ENCODE measurements around the gene ERFL.
"Not testable (repeated sequence)": the region's sequence is repeated elsewhere in the genome, so short reads cannot be mapped to it uniquely, and the experiment has no call there.

Gene ERFL

GRCh38 chr19:41941410-41942202, 13.4 kb upstream of the ERFL start:
- no peak for DNase-seq (ENCODE audit: low read depth in 2 of 2)

DNA sequence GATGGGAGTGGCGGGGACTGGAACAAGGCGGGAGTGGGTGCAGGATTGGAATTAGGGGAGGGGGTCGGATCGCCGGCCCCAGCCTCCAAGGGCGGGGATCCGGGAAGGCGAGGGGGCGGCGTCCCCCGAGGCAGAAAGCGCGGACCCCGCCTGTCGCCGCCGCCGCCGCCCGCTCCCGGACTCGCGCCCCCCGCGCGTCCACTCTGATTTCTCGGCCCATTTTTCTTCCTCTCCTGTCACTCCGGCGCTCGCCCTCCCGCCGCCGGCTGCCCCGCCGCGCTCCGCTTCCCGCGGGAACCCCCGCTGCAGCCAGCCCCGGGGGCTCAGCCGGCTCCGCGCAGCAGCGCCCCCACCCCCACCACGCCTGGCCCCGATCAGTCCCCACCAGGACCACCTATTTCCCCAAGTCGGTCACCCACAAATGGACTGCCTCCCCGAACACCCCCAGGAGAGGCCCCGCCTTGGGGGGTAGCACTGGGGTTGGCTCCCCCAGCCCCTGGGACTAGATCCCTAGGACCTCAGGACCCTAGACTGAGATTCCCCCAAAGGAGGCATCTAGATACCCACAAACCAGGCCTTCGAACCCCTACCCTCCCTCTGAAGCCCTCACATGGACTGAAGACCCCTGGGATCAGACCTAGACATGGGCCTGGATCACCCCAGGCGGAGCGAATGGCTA, 12.6 kb upstream of the ERFL start:
- no peak for DNase-seq (ENCODE audit: low read depth in 2 of 2)

- no peak for DNase-seq (ENCODE audit: low read depth in 2 of 2)
Observed at GRCh38 chr19:41939861-41940730, 11.8 kb upstream of the ERFL start.

DNA sequence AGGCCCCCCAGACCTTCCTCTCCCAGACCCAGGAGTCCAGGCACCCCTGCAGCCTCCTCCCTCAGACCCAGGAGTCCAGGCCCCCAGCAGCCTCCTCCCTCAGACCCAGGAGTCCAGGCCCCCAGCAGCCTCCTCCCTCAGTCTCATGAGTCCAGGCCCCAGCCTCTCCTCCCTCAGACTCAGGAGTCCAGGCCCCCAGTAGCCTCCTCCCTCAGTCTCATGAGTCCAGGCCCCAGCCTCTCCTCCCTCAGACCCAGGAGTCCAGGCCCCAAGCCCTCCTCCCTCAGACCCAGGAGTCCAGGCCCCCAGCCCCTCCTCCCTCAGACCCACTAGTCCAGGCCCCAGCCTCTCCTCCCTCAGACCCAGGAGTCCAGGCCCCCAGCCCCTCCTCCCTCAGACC, 11.0 kb upstream of the ERFL start:
- not testable (repeated sequence) for DNase-seq (ENCODE audit: low read depth in 2 of 2)

DNA sequence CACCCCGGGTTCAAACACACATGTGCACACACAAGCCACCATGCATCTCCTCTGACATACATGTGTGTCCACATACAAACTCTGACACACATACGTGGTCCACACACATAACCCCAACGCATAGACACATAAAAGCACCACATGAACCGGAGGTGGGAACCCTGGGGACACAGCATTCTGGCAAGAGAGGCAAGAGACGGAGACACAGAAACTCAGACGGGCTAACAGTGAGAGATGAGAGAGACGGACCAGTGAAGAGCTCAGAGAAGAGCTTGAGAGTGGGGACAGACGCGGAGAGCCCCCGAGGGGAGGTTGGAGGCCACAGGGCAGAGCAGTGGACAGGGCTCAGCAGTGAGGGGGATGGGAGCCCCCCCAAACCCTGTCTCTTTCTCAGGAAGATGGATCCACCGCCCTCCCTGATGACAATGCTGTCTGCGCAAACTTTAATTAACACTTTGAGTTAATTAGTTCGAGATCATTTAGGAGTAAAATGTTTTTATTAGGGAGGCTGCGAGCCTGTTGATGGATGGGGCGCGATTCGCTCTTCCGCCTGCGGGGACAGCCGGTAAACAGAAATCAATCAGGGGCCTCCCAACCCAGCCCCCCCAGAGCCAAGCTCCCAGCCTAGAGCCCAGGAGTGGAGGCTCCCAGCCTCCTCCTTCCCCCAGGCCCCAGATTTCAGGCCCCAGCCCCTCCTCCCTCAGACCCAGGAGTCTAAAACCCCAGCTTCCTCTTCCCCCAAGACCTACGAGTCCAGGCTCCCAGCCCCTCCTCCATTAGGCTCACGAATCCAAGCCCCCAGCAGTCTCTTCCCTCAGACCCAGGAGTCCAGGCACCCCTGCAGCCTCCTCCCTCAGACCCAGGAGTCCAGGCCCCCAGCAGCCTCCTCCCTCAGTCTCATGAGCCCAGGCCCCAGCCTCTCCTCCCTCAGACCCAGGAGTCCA, 9.5 kb upstream of the ERFL start:
- DNase-seq (ENCODE audit: low read depth in 2 of 2): no peak

GRCh38 chr19:41936961-41937360, 8.7 kb upstream of the ERFL start:
- no peak for DNase-seq (ENCODE audit: low read depth in 2 of 2)

DNA sequence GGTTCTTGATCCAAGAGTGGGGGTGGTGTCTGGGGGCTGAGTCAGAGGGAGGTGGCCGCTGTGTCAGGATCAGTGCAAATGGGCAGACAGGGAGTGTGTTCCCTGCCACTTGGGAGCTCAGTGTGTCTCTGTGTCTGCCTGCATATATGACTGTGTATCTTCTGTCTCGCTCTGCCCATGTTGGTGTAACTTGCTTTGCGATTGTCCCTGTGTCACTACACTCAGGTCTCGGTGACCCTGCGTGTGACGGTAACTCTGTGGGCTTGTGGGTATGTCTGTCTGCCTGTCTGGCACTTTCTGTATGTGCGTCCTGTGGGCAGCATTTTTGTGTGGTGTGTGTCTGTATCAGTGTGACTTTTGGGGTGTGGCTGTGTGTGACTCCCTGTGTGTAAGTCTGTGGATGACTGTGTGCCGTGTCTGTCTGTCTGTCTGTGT, 8.2 kb upstream of the ERFL start:
- DNase-seq (ENCODE audit: low read depth in 2 of 2): no peak

DNA sequence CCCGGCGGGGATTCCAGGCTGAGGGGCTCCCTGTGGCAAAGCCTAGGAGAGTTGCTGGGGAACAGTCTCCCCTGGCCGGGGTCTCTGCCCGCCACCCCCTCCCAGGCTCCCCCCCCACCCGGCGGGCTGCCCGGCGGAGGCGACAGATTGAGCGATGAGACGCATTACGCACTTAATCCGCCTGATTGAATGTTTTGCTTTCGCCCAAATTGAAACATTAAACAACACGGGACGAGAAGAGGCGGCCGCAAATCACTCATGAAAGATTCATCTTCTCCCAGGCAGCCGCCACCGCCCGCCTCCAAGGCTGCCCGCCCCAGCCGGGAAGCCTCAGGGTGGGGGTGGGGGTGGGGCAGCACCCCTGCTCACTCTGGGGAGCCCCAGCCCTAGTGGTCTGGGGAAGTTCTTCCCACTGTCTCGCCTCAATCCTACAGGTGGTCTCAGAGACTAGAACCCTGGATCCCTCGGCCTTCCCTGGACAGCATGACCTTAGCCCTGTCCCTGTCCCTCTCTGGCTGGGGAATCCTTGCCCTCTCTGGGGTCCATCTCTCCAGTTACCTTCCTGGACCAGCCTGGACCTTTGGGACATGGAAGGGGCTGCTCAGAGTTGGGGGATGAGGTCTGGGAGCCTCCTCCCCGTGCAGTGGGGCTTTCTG, 7.6 kb upstream of the ERFL start:
- no peak for DNase-seq (ENCODE audit: low read depth in 2 of 2)

DNA sequence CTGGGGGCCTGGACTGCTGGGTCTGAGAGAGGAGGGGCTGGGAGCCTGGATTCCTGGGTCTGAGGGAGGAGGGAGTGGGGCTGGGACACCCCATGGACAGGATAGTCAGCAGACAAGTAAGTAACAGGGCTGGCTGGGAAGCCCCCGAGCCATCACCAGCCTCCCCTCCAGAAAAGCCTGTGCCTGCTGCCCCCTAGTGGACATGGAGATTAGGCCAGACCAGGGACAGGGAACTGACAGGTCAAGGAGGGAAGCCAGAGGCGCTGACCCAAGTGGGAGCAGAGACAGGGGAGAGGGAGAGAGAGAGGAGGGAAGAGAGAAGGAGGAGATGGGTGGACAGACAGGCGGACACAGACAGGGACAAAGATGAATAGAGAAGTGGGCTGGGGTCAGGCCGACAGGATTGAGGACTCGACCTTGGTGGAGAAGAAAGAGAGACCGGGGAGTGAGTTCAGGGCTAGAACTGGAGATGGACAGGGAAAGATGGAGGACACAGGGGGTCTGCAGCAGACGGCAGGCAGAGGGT, 6.7 kb upstream of the ERFL start:
- DNase-seq (ENCODE audit: low read depth in 2 of 2): peak in 1 of 2 donors; percentile 70

- no peak for DNase-seq (ENCODE audit: low read depth in 2 of 2)
Observed at GRCh38 chr19:41933693-41934426, 5.6 kb upstream of the ERFL start.

DNA sequence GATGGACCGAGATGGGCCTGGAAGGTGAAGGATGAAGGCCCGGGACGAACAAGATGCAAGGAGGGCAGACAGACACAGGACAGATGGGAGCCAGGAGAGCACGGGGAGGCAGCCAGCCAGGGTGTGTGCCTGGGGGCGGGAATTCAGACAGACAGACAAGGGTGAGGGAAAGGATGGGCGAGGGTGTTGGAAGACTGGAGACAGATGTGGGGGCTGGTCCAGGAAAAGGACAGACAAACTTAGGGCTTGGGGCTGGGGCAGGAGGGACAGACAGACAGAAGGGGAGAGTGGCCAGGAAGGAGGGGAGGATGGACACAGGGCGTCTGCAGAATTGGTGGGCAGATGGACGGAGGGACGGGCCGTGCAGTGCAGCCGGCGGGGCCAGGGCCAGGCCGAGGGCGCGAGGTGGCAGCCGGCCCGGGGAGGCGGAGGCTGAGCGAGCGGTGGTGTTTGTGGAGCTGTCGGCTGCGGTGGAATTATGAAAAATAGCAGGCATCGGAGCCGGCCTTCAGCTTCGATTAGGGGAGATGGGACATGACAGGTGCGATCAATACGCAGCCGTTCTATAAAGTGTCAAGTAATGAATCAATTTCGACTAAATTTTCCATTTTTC, 4.6 kb upstream of the ERFL start:
- no peak for DNase-seq (ENCODE audit: low read depth in 2 of 2)

- no peak for DNase-seq (ENCODE audit: low read depth in 2 of 2)
Observed at GRCh38 chr19:41932259-41932719, 4.0 kb upstream of the ERFL start.

DNA sequence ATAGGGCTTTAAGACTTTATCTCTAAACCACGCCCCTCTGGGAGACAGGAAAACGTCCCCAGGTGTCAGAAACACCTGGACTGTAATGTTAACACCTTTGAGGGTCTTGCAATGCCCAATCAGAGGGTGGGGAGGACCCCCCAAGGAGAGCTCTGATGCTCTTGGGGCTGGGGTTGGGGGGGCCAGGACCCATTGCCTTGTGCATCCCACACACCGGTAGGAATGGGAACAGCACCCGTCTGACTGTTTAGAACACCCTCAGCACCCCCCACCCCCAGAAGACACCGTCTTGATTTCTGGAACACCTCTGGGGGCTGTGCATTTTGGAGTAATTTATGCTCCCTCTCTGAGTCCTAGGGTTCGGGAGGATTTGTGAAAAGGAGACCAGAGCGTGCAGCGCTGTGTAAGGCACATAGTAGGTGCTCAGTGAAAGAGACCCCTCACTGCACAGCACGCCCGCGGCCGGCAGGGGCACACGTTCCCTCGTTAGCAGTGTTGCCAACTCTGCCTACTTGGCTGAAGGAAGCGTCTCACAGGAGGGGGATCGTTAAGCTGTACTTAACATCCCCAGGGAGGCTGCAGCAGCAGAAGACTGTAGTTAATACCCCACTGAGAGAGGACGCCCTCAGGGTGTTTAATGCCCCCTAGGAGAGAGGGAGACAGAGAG, 2.8 kb upstream of the ERFL start:
- no peak for DNase-seq (ENCODE audit: low read depth in 2 of 2)

DNA sequence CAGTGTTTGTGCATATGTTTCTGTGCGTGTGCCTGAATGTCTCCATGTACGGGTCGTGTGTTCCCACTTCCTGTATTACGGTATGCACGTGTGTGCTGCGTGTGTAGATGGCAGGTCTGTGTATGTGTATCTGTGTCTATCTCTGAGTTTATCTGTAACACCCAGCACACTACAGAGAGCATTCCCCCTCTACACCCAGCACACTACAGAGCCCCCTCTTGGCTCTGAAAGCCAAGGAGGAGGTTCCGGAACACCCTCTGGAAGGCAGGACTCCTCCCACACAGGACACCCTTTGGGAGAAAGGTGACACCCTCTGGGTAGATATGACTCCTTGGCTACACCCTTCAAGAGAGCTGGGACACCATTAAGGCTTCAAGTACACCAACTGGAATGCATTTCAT, 2.1 kb upstream of the ERFL start:
- DNase-seq (ENCODE audit: low read depth in 2 of 2): no peak

DNA sequence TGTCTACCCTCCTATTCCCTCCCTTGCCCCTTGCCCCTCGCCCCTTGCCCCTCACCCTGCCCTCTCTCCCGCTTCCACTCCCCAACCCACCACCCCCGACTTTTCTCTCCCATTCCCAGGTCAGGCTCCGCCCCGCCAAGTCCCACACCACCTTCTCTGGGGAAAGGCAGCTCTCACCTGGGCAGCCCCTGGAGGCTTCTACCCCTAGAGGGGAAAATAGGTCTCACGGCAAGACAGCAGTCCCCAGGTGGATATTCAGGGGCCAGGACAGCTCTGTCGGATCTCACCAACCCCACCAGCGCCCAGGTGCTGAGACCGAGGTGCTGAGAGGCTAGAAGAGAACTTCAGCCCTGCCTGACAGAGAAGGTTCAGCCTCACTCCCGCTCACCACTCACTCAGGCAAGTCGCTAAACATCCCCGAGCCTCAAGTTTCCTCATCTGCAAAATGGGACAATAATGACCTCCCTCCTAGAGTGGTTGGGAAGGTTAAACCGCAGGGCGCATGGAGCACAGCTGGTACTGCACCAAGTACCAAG, 1.4 kb upstream of the ERFL start:
- DNase-seq (ENCODE audit: low read depth in 2 of 2): no peak

DNA sequence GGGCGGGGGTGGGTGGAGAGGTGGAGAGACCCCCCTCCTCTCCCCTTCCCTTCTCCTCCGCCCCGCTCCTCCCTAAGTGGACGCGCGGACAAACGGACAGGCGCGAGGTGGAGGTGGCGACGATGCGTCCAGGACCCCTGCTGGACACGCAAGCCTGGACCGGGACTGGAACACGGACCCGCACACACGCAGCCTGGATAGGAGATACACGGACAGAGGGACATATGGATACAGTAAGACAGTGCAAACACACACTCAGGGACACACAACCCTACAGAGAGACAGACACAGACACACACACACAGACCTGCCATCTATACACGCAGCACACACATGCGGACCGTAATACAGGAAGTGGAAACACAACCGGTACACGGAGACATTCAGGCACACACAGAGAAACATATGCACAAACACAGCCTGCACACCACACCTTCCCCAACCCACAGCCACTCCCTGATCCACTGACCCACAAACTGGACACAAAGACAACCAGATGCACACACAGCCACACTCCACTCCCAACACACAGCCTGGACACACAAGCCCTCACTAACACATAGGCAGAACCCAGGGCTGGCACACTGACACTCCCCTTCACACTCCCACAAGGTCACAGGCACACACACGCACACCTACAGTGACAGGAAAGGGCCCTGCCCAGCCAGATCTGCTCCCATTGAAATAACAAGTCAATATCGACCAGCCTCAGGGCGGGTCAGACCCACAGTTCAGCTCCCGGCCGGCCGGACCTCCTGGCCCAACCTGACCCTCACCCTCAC, 696 bp upstream of the ERFL start:
- no peak for DNase-seq (ENCODE audit: low read depth in 2 of 2)

- no peak for DNase-seq (ENCODE audit: low read depth in 2 of 2)
Observed at GRCh38 chr19:41927497-41928192, 604 bp downstream of the ERFL start.

All from stimulated activated CD4-positive, alpha-beta T cell treated with anti-CD3 and anti-CD28 coated beads, Interleukin-15, amount 100 ng/mL, for 48 hours (primary cell).